GM21825 (cell line): ENCODE data around the gene HOPX.
"Not testable (repeated sequence)": the region's sequence is repeated elsewhere in the genome, so short reads cannot be mapped to it uniquely, and the experiment has no call there.

Experiments used
- ATAC-seq: cut with Tn5 transposase; IDR thresholded peaks from one replicate; pipeline ENCODE4 v1.9.1; 2021; ENCODE audit warnings: mild to moderate bottlenecking, moderate library complexity; ENCODE audit not compliant: unreplicated experiment

The HOPX gene

GRCh38 chr4:56655627-56656345, 25.3 kb downstream of the HOPX start:
- no peak for ATAC-seq

- ATAC-seq, result no peak
These were observed 25.9 kb downstream of the HOPX start for GRCh38 chr4:56655209-56655626.

GRCh38 chr4:56654238-56654632, 26.9 kb downstream of the HOPX start:
- no peak for ATAC-seq

- ATAC-seq, result no peak
These were observed 27.4 kb downstream of the HOPX start for GRCh38 chr4:56653461-56654237.

GRCh38 chr4:56652196-56652595, 28.9 kb downstream of the HOPX start:
- ATAC-seq, result no peak

- no peak for ATAC-seq
These were observed 30.1 kb downstream of the HOPX start for GRCh38 chr4:56651056-56651350.

- no peak for ATAC-seq
These were observed 30.6 kb downstream of the HOPX start for GRCh38 chr4:56650262-56651055.

GRCh38 chr4:56649445-56650261, 31.4 kb downstream of the HOPX start:
- ATAC-seq, result no peak

GRCh38 chr4:56648824-56649151, 32.3 kb downstream of the HOPX start:
- no peak for ATAC-seq

GRCh38 chr4:56648021-56648823, 32.9 kb downstream of the HOPX start:
- no peak for ATAC-seq

- no peak for ATAC-seq
These were observed 34.8 kb downstream of the HOPX start for GRCh38 chr4:56646341-56646740.

GRCh38 chr4:56643596-56643995, 37.5 kb downstream of the HOPX start:
- ATAC-seq, result no peak

- no peak for ATAC-seq
These were observed 39.5 kb downstream of the HOPX start for GRCh38 chr4:56641494-56642051.

GRCh38 chr4:56640621-56641493, 40.2 kb downstream of the HOPX start:
- ATAC-seq, result no peak

- ATAC-seq, result no peak
These were observed 43.3 kb downstream of the HOPX start for GRCh38 chr4:56637791-56638190.

- no peak for ATAC-seq
These were observed 43.9 kb downstream of the HOPX start for GRCh38 chr4:56637154-56637553.

- ATAC-seq, result not testable (repeated sequence)
These were observed 46.1 kb downstream of the HOPX start for GRCh38 chr4:56634954-56635353.

GRCh38 chr4:56633486-56633885, 47.6 kb downstream of the HOPX start:
- no peak for ATAC-seq
